Hepatocyte (in vitro differentiated cells): ENCODE measurements around the gene KRTAP3-2.

ENCODE experiments used
- EZH2 ChIP-seq: fragments of 200-600 bp; sonication (generic); IDR thresholded peaks from 2 replicates; pipeline ENCODE4 v1.6.1; 2016; ENCODE audit warnings: antibody characterized with exemption, mild to moderate bottlenecking, borderline replicate concordance
- EZH2phosphoT487 ChIP-seq: fragments of 200-600 bp; sonication (generic); IDR thresholded peaks from one replicate; pipeline ENCODE4 v1.6.1; 2018; ENCODE audit warnings: antibody characterized with exemption, mild to moderate bottlenecking, low read depth, moderate library complexity; ENCODE audit not compliant: unreplicated experiment, severe bottlenecking
- TF ChIP-seq, protein P1 (sequence below): fragments of 200-600 bp; sonication (generic); IDR thresholded peaks from 2 replicates; pipeline ENCODE4 v1.5.1; 2016; ENCODE audit warnings: antibody characterized with exemption, mild to moderate bottlenecking; ENCODE audit not compliant: poor library complexity

DNA sequence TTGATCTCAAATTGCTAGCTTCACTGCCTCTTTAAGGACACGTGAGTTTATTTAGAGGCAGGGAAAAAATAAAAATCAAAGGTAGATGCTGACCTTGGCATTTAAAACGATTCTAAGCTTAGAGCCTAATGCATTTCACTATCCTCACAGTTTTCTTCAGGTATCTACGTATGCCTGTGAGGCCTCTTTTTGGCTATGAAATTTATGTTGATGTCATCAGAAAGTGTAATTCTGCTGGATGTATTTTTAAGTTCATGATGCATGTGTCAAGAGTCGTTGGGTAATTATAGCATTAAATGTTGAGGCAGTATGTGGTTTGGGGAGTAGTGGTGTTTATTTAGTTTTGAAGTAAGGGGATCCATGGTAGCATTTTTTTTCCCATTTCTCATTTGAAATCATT is 4.2 kb upstream of the KRTAP3-2 start:
- TF ChIP-seq, protein P1, sequence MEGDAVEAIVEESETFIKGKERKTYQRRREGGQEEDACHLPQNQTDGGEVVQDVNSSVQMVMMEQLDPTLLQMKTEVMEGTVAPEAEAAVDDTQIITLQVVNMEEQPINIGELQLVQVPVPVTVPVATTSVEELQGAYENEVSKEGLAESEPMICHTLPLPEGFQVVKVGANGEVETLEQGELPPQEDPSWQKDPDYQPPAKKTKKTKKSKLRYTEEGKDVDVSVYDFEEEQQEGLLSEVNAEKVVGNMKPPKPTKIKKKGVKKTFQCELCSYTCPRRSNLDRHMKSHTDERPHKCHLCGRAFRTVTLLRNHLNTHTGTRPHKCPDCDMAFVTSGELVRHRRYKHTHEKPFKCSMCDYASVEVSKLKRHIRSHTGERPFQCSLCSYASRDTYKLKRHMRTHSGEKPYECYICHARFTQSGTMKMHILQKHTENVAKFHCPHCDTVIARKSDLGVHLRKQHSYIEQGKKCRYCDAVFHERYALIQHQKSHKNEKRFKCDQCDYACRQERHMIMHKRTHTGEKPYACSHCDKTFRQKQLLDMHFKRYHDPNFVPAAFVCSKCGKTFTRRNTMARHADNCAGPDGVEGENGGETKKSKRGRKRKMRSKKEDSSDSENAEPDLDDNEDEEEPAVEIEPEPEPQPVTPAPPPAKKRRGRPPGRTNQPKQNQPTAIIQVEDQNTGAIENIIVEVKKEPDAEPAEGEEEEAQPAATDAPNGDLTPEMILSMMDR, result no peak
- TF ChIP-seq EZH2phosphoT487, result no peak
- no peak for TF ChIP-seq EZH2
